ENCODE data around the gene DYRK3. TPM values are rescaled to one million over a fixed set of nuclear protein-coding genes. Genes with fewer than 3 reads are reported as not detected.

DYRK3 gene
- total and polyA plus RNA-seq, 10 of the 15 experiments (the other 5 are each of a cell fraction or from before 2014, with no cell fraction given), result 1.6 to 12.9 (median 10.3) TPM

- peak overlapping the region; percentile 61 for H3K4me3 ChIP-seq
- H3K9ac ChIP-seq (ENCODE audit: control insufficient read depth, insufficient read depth, low read length), result peak overlapping the region; percentile 59
- RAD21 ChIA-PET (ENCODE audit: unreplicated experiment), result interaction anchor here (0.6 to 6.3 kb wide), 21 partner anchors 22 to 373 kb away, joined by 3 to 45 read pairs (median 4); partner anchors contain the start of genes DYRK3, IKBKE and MAPKAPK2
- H3K9me3 ChIP-seq (replicated peaks; ENCODE audit: control insufficient read depth, insufficient read depth, low read length), result no peaks in the 10 kb centered on the region
- peak overlapping the region; percentile 89 for H3K27ac ChIP-seq (ENCODE audit: control insufficient read depth, insufficient read depth)
- H3K79me2 ChIP-seq (ENCODE audit: control insufficient read depth, insufficient read depth, low read length), result peaks cover 25% of the 10 kb centered on the region
- FAIRE-seq (peak; percentile 80), ATAC-seq (peak; percentile 62), DNase-seq (ENCODE audit: low read depth, low spot score) (peak; percentile 71)
- SMC1A ChIA-PET (ENCODE audit: uncharacterized antibody, unreplicated experiment), result interaction anchor here (0.8 to 5.5 kb wide), 26 partner anchors 11 to 306 kb away, joined by 3 to 70 read pairs (median 4); partner anchors contain the start of genes DYRK3 and IL19
- 5% methylated on average over 4 of the region's 4 CpGs for WGBS (ENCODE audit: insufficient coverage, insufficient replicate concordance, low lambda C conversion rate, missing lambda C conversion rate)
- H3K4me1 ChIP-seq (ENCODE audit: control insufficient read depth, insufficient read depth, low read length), result peaks cover 31% of the 10 kb centered on the region
- CTCF ChIA-PET, result interaction anchor here (0.6 to 11.3 kb wide), 34 partner anchors 12 to 572 kb away, joined by 3 to 197 read pairs (median 6); partner anchors contain the start of genes DYRK3, IKBKE and RASSF5
- H3K36me3 ChIP-seq (ENCODE audit: control insufficient read depth in 2 of 2, insufficient read depth in 2 of 2, low read length in 1 of 2), result peaks cover 0 to 11% of the 10 kb centered on the region in 2 experiments; a peak in 2 of 4 replicates
- H3K27me3 ChIP-seq (replicated peaks in 1 of 2; ENCODE audit: control insufficient read depth in 2 of 2, insufficient read depth in 2 of 2, low read length in 1 of 2), result no peaks in the 10 kb centered on the region
- H3K4me2 ChIP-seq (ENCODE audit: control insufficient read depth, insufficient read depth), result peak overlapping the region; percentile 74
- POLR2A ChIA-PET, result interaction anchor here (0.5 to 2.4 kb wide), 15 partner anchors 10 to 310 kb away, joined by 3 to 16 read pairs (median 3); partner anchors contain the start of genes DYRK3 and IKBKE
- in situ Hi-C loops (cut with MboI) (no loop called here), intact Hi-C loops (cut with micrococcal nuclease; ENCODE audit: unreplicated experiment) (loop anchor here (2.0 to 10.0 kb wide), 4 partner anchors 53 to 195 kb away; no protein-coding TSS in a partner anchor)
- H2AFZ ChIP-seq (ENCODE audit: control insufficient read depth, low read depth, low read length), result 0 out of 2 replicates have a peak overlapping the region, but pooled peaks have one; percentile 1
- BruUV-seq (replicated peaks), result no TSS peak
- H4K20me1 ChIP-seq (ENCODE audit: control insufficient read depth, insufficient read depth), result no peaks in the 10 kb centered on the region; the same call in 1 of the 2 replicates
- no peak for TF ChIP-seq EGR1 (IDR thresholded peaks at IDR 0.05; ENCODE audit: borderline replicate concordance in 1 of 2, low read depth in 2 of 2, low read length in 2 of 2)
- TF ChIP-seq ZBTB4 (CRISPR knock-in tag; IDR thresholded peaks at IDR 0.05), result no peak
- no peak for TF ChIP-seq SUZ12 (IDR thresholded peaks at IDR 0.05; ENCODE audit: unreplicated experiment)
- TF ChIP-seq POLR2AphosphoS5 (IDR thresholded peaks at IDR 0.05; ENCODE audit: low read length), result no peak; the same call in 1 of the 2 replicates
- no peak for TF ChIP-seq ZBTB33 (IDR thresholded peaks at IDR 0.05)
- peak; percentile 23; the same call in 1 of the 2 replicates for TF ChIP-seq DPF2 (IDR thresholded peaks at IDR 0.05)
- no peak for TF ChIP-seq SMC3 (IDR thresholded peaks at IDR 0.05; ENCODE audit: borderline replicate concordance, low read length)
- TF ChIP-seq NFXL1 (IDR thresholded peaks at IDR 0.05; ENCODE audit: borderline replicate concordance), result no peak
- no peak for TF ChIP-seq SP1 (IDR thresholded peaks at IDR 0.05; ENCODE audit: low read depth, low read length)
- no peak for TF ChIP-seq KAT2A (conservative IDR thresholded peaks at IDR 0.05; ENCODE audit: control insufficient read depth, low read depth, low read length)
- no peak for TF ChIP-seq HSF1 (IDR thresholded peaks at IDR 0.05; ENCODE audit: low read depth, low read length)
- TF ChIP-seq SKIL (IDR thresholded peaks at IDR 0.05; ENCODE audit: low read depth, poor library complexity, severe bottlenecking), result peak; percentile 27
- TF ChIP-seq RUNX3 (IDR thresholded peaks at IDR 0.05; ENCODE audit: low read length), result peak; percentile 84
Observed at GRCh38 chr1:206609229-206609991, 25.9 kb upstream of the DYRK3 start.
